AG04450 (cell line): Measurements from ENCODE around the gene PARD3B. TPM values are rescaled to one million over a fixed set of nuclear protein-coding genes. Genes with fewer than 3 reads are reported as not detected.

ENCODE experiments used
- CTCF ChIA-PET: fragments of 300-600, 350-600 bp; formaldehyde crosslinking; extraction: SDS; loops from one replicate; lab custom pipeline; 2022; ENCODE audit warnings: antibody characterized with exemption, inconsistent platforms; lab: Charles Lee
- POLR2A ChIA-PET: fragments of 350-600 bp; formaldehyde crosslinking; extraction: SDS; loops from one replicate; lab custom pipeline; 2021; ENCODE audit warnings: antibody characterized with exemption, inconsistent platforms; lab: Yijun Ruan, JAX
- DNase-seq: peaks from one replicate; pipeline ENCODE4 v3.0.0-alpha.2; 2011; ENCODE audit warnings: low read depth, low spot score
- H3K27ac ChIP-seq: one replicate; pipeline ENCODE4 v1.5.1; 2012; ENCODE audit warnings: low read depth, low read length, control low read depth
- H3K27me3 ChIP-seq: one replicate; pipeline ENCODE4 v1.6.0; 2012; ENCODE audit warnings: low read length; ENCODE audit not compliant: control insufficient read depth, insufficient read depth
- H3K4me3 ChIP-seq: 2 replicates; pipeline ENCODE4 v1.5.1; 2011; ENCODE audit warnings: mild to moderate bottlenecking, low read depth, low read length, control low read depth
- H3K9me3 ChIP-seq: 2 replicates; pipeline ENCODE4 v1.5.1; 2012; ENCODE audit warnings: low read length; ENCODE audit not compliant: control insufficient read depth, insufficient read depth
- CTCF ChIP-seq: IDR thresholded peaks from 2 replicates; pipeline ENCODE4 v1.5.1; 2011; ENCODE audit warnings: low read depth, low read length, control low read depth, inconsistent platforms
- polyA plus RNA-seq: library from polyadenylated mRNA; depleted of rRNA; stranded (reverse); fragments of >200 nt; gene quantifications from 2 replicates; pipeline ENCODE4 v1.2.3, GENCODE V29; 2011

Gene PARD3B
- polyA plus RNA-seq, 1 experiment, result 8.5 TPM

- Histone ChIP-seq H3K4me3 (no peak overlapping the region), H3K27ac (no peak overlapping the region), H3K9me3 (no peaks in the 10 kb centered on the region), H3K27me3 (no peaks in the 10 kb centered on the region)
- no peak for DNase-seq
- TF ChIP-seq CTCF, result no peak
- ChIA-PET CTCF (no interaction called here), POLR2A (no interaction called here)
These were observed 1044.2 kb downstream of the PARD3B start for GRCh38 chr2:205589479-205589878.

- DNase-seq, result no peak
These were observed 1045.5 kb downstream of the PARD3B start for GRCh38 chr2:205590759-205591158.

GRCh38 chr2:205593891-205594290, 1048.6 kb downstream of the PARD3B start:
- no peak for TF ChIP-seq CTCF
- H3K4me3 ChIP-seq, result no peak overlapping the region
- CTCF ChIA-PET, result interaction anchor here (1.0 kb wide), 1 partner anchor 354 kb away, joined by 3 read pairs; no protein-coding TSS in a partner anchor

More at GRCh38 chr2:205590759-205591158, 1045.5 kb downstream of the PARD3B start:
- no peak for TF ChIP-seq CTCF
- Histone ChIP-seq H3K9me3 (no peaks in the 10 kb centered on the region), H3K4me3 (no peak overlapping the region), H3K27me3 (no peaks in the 10 kb centered on the region), H3K27ac (no peak overlapping the region)
- ChIA-PET CTCF (no interaction called here), POLR2A (no interaction called here)

GRCh38 chr2:205596581-205596980, 1051.3 kb downstream of the PARD3B start:
- ChIA-PET POLR2A (no interaction called here), CTCF (no interaction called here)
- no peak for TF ChIP-seq CTCF
- no peak for DNase-seq
- no peak overlapping the region for H3K4me3 ChIP-seq
- H3K27ac ChIP-seq, result no peak overlapping the region
- no peaks in the 10 kb centered on the region for H3K9me3 ChIP-seq
- H3K27me3 ChIP-seq, result no peaks in the 10 kb centered on the region

More at GRCh38 chr2:205593891-205594290, 1048.6 kb downstream of the PARD3B start:
- H3K27ac ChIP-seq, result no peak overlapping the region
- POLR2A ChIA-PET, result no interaction called here
- DNase-seq, result no peak
- H3K27me3 ChIP-seq, result no peaks in the 10 kb centered on the region
- no peaks in the 10 kb centered on the region for H3K9me3 ChIP-seq

- Histone ChIP-seq H3K27ac (no peak overlapping the region), H3K4me3 (no peak overlapping the region), H3K27me3 (no peaks in the 10 kb centered on the region), H3K9me3 (no peaks in the 10 kb centered on the region)
- no peak for DNase-seq
- POLR2A ChIA-PET, result no interaction called here
- CTCF ChIA-PET, result no interaction called here
- TF ChIP-seq CTCF, result no peak
These were observed 1060.5 kb downstream of the PARD3B start for GRCh38 chr2:205605638-205606304.
